Thyroid gland (tissue), 4 donors: ENCODE measurements around the gene RAB13.

Source experiments
- POLR2A ChIP-seq, 2 donors: fragments of 450-650 bp; IDR thresholded peaks; one replicate each; pipeline ENCODE4 v1.6.1; 2017; ENCODE audit warnings: antibody characterized with exemption in 2 of 2, mild to moderate bottlenecking in 2 of 2, moderate library complexity in 1 of 2
- TF ChIP-seq, protein P1 (sequence below), 6 experiments: fragments of 200-600 bp in 3 of 6; fragments of 450-650 bp in 3 of 6; sonication (generic) in 3 of 6; IDR thresholded peaks; one replicate each; pipeline ENCODE4 v1.5.1; 2016 to 2019; ENCODE audit warnings: antibody characterized with exemption in 6 of 6, mild to moderate bottlenecking in 2 of 6, inconsistent platforms in 1 of 6, moderate library complexity in 1 of 6

DNA sequence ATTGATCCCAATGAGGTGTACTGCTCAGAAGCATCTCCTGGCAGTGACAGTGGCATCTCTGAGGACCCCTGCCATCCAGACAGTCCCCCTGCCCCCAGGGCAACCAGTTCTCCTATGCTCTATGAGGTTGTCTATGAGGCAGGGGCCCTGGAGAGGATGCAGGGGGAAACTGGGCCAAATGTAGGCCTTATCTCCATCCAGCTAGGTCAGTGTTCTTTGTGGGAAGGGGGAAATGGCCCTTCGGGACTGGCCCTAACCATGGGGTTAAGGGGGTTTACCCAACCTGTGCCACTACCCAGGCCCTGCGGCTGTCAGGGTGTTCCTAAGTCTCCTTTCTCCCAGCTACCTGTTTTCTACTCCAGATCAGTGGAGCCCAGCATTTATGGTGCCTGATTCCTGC lies 17.2 kb downstream of the RAB13 start:
- TF ChIP-seq, protein P1, sequence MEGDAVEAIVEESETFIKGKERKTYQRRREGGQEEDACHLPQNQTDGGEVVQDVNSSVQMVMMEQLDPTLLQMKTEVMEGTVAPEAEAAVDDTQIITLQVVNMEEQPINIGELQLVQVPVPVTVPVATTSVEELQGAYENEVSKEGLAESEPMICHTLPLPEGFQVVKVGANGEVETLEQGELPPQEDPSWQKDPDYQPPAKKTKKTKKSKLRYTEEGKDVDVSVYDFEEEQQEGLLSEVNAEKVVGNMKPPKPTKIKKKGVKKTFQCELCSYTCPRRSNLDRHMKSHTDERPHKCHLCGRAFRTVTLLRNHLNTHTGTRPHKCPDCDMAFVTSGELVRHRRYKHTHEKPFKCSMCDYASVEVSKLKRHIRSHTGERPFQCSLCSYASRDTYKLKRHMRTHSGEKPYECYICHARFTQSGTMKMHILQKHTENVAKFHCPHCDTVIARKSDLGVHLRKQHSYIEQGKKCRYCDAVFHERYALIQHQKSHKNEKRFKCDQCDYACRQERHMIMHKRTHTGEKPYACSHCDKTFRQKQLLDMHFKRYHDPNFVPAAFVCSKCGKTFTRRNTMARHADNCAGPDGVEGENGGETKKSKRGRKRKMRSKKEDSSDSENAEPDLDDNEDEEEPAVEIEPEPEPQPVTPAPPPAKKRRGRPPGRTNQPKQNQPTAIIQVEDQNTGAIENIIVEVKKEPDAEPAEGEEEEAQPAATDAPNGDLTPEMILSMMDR (IDR thresholded peaks at IDR 0.05): no peak
- no peak for TF ChIP-seq POLR2A (IDR thresholded peaks at IDR 0.05)
